GM12878 (cell line): ENCODE results near the gene B9D2. TPM values are rescaled to one million over a fixed set of nuclear protein-coding genes. Genes with fewer than 3 reads are reported as not detected.

Experiments
- ATAC-seq: fragments of 200-7000 bp; cut with Tn5 transposase; 3 replicates; pipeline ENCODE4 v1.9.1; 2020; ENCODE audit warnings: mild to moderate bottlenecking, moderate library complexity
- BruUV-seq: library from RNA; stranded (reverse); fragments of 400-500 nt; replicated peaks from 2 replicates; lab custom pipeline; 2021; lab: Mats Ljungman, UMichigan
- CTCF ChIA-PET: fragments of 300-600 bp; sonication (Branson Sonifier 250); formaldehyde crosslinking; extraction: SDS; loops from one replicate; lab custom pipeline; 2021; ENCODE audit warnings: inconsistent platforms; lab: Yijun Ruan, JAX
- POLR2A ChIA-PET: fragments of 350-600 bp; formaldehyde crosslinking; extraction: SDS; loops from one replicate; lab custom pipeline; 2021; ENCODE audit warnings: inconsistent platforms; lab: Charles Lee
- RAD21 ChIA-PET: fragments of 300-600 bp; sonication (Branson Sonifier 250); formaldehyde crosslinking; loops from one replicate; lab custom pipeline; 2023; ENCODE audit warnings: antibody characterized with exemption; ENCODE audit not compliant: unreplicated experiment; lab: Charles Lee
- SMC1A ChIA-PET: fragments of 300-600 bp; sonication (Branson Sonifier 250); formaldehyde crosslinking; loops from one replicate; lab custom pipeline; 2023; ENCODE audit not compliant: unreplicated experiment, uncharacterized antibody; lab: Charles Lee
- DNase-seq: peaks from one replicate; pipeline ENCODE4 v3.0.0-alpha.2; 2011; ENCODE audit warnings: low read depth, low spot score
- FAIRE-seq: peaks from 3 replicates; lab custom pipeline; 2011; peaks lifted over from hg19 to GRCh38; lab: Jason Lieb, UNC
- H2AFZ ChIP-seq: 2 replicates; pipeline ENCODE4 v1.6.0; 2011; ENCODE audit warnings: low read depth, low read length, control low read depth; ENCODE audit not compliant: control insufficient read depth
- H3K27ac ChIP-seq: 2 replicates; pipeline ENCODE4 v1.5.1; 2011; ENCODE audit warnings: control low read depth; ENCODE audit not compliant: control insufficient read depth, insufficient read depth
- H3K27me3 ChIP-seq, 2 experiments: replicated peaks in 1 of 2; 2 replicates each; pipeline versions ENCODE4 v1.6.0 to v1.6.1; 2011; ENCODE audit warnings: low read length in 1 of 2; ENCODE audit not compliant: control insufficient read depth in 2 of 2, insufficient read depth in 2 of 2
- H3K36me3 ChIP-seq, 2 experiments: 2 replicates each; pipeline ENCODE4 v1.5.1; 2011; ENCODE audit warnings: low read length in 1 of 2; ENCODE audit not compliant: control insufficient read depth in 2 of 2, insufficient read depth in 2 of 2
- H3K4me1 ChIP-seq: 2 replicates; pipeline ENCODE4 v1.6.1; 2011; ENCODE audit warnings: mild to moderate bottlenecking, low read length, moderate library complexity, mixed read lengths; ENCODE audit not compliant: control insufficient read depth, insufficient read depth
- H3K4me2 ChIP-seq: 2 replicates; pipeline ENCODE4 v1.6.0; 2011; ENCODE audit warnings: control low read depth; ENCODE audit not compliant: control insufficient read depth, insufficient read depth
- H3K4me3 ChIP-seq: fragments of 200-600 bp; sonication (generic); 2 replicates; pipeline ENCODE4 v1.5.1; 2016
- H3K79me2 ChIP-seq: 2 replicates; pipeline ENCODE4 v1.6.0; 2011; ENCODE audit warnings: low read length; ENCODE audit not compliant: control insufficient read depth, insufficient read depth
- H3K9ac ChIP-seq: 2 replicates; pipeline ENCODE4 v1.8.0; 2011; ENCODE audit warnings: low read length, control low read depth, mixed read lengths; ENCODE audit not compliant: control insufficient read depth, insufficient read depth
- H3K9me3 ChIP-seq: replicated peaks from 3 replicates; pipeline ENCODE4 v1.5.1; 2011; ENCODE audit warnings: mild to moderate bottlenecking, low read length; ENCODE audit not compliant: control insufficient read depth, insufficient read depth
- H4K20me1 ChIP-seq: 2 replicates; pipeline ENCODE4 v1.6.0; 2011; ENCODE audit not compliant: control insufficient read depth, insufficient read depth
- CEBPB ChIP-seq, 2 experiments: fragments of 150-350 bp in 1 of 2; IDR thresholded peaks; 2 replicates each; pipeline ENCODE4 v1.6.1; 2012 to 2014; ENCODE audit warnings: low read depth in 2 of 2, low read length in 2 of 2, borderline replicate concordance in 1 of 2, inconsistent platforms in 1 of 2
- FOS ChIP-seq: IDR thresholded peaks from 3 replicates; pipeline ENCODE4 v1.6.1; 2011; ENCODE audit warnings: borderline replicate concordance; ENCODE audit not compliant: insufficient read length; ENCODE audit errors: extremely low read depth
- FOXM1 ChIP-seq: IDR thresholded peaks from 2 replicates; pipeline ENCODE4 v1.6.1; 2012; ENCODE audit warnings: low read depth, mild to moderate bottlenecking, inconsistent platforms, low read length, moderate library complexity
- GATAD2B ChIP-seq: fragments of 450-650 bp; conservative IDR thresholded peaks from 2 replicates; pipeline ENCODE4 v1.6.1; 2017; ENCODE audit warnings: low read depth, mild to moderate bottlenecking, moderate library complexity
- HDAC2 ChIP-seq: fragments of 200-600 bp; sonication (generic); IDR thresholded peaks from 2 replicates; pipeline ENCODE4 v1.6.1; 2017
- NBN ChIP-seq: fragments of 450-650 bp; IDR thresholded peaks from 2 replicates; pipeline ENCODE4 v1.6.1; 2016
- NFXL1 ChIP-seq: fragments of 450-650 bp; IDR thresholded peaks from 2 replicates; pipeline ENCODE4 v1.6.1; 2017; ENCODE audit warnings: antibody characterized with exemption, mild to moderate bottlenecking, borderline replicate concordance
- NR2C1 ChIP-seq: fragments of 450-650 bp; IDR thresholded peaks from 2 replicates; pipeline ENCODE4 v1.6.1; 2017; ENCODE audit warnings: antibody characterized with exemption, mild to moderate bottlenecking, moderate library complexity
- NR2C2 ChIP-seq: IDR thresholded peaks from 2 replicates; pipeline ENCODE4 v1.6.1; 2011; ENCODE audit warnings: borderline replicate concordance, low read depth; ENCODE audit not compliant: control insufficient read depth, insufficient read length
- PML ChIP-seq: IDR thresholded peaks from 2 replicates; pipeline ENCODE4 v1.6.1; 2012; ENCODE audit warnings: low read length, inconsistent platforms
- SMC3 ChIP-seq: IDR thresholded peaks from 2 replicates; pipeline ENCODE4 v1.6.1; 2011; ENCODE audit warnings: low read length, improper control_type of control experiment, borderline replicate concordance
- SREBF1 ChIP-seq: IDR thresholded peaks from 2 replicates; pipeline ENCODE4 v1.6.1; 2012; ENCODE audit warnings: mild to moderate bottlenecking, low read length
- TAF1 ChIP-seq: IDR thresholded peaks from 2 replicates; pipeline ENCODE4 v1.6.1; 2011; ENCODE audit warnings: mild to moderate bottlenecking, low read depth, low read length, borderline replicate concordance
- ZNF24 ChIP-seq: fragments of 450-650 bp; IDR thresholded peaks from 2 replicates; pipeline ENCODE4 v1.6.1; 2017; ENCODE audit warnings: antibody characterized with exemption, mild to moderate bottlenecking
- WGBS: methylation state at CpG from one replicate; pipeline ENCODE4 v1.1.6; 2016; ENCODE audit warnings: low lambda C conversion rate; ENCODE audit not compliant: insufficient replicate concordance, insufficient coverage; ENCODE audit errors: missing lambda C conversion rate; 5-methylcytosine and 5-hydroxymethylcytosine counted together
- in situ Hi-C: fragments of 300-500 bp; cut with MboI; formaldehyde crosslinking; loops from 9 replicates; pipeline ENCODE4 v1.14.3; 2018; ENCODE audit warnings: mixed read lengths
- intact Hi-C: fragments of 100-400 bp; cut with micrococcal nuclease; formaldehyde crosslinking; loops from one replicate; pipeline ENCODE4 v1.14.2; 2022; ENCODE audit not compliant: unreplicated experiment
- polyA plus RNA-seq, 11 experiments: library from polyadenylated mRNA; depleted of rRNA in 4 of 11; unstranded in 6 of 11; stranded (reverse) in 5 of 11; fragments of >200 nt; fragmentation: Nextera tagmentation in 4 of 11; fragmentation: Illumina TruSeq in 1 of 11; extraction: Ambion mirVana in 4 of 11; extraction: Trizol in 1 of 11; gene quantifications; 1 replicate in 1 of 11; 2 replicates in 10 of 11; pipeline versions ENCODE4 v1.2.1 to v1.2.3, GENCODE V29; 2011 to 2016; ENCODE audit warnings: inconsistent platforms in 2 of 11, missing spikeins in 2 of 11, low read depth in 1 of 11
- total RNA-seq, 4 experiments: library from RNA; depleted of rRNA in 3 of 4; stranded (reverse); fragments of >200 nt in 3 of 4; fragmentation: Illumina TruSeq in 1 of 4; extraction: Trizol in 1 of 4; gene quantifications; 2 replicates each; pipeline versions ENCODE4 v1.2.1 to v1.2.3, GENCODE V29; 2013 to 2021
- TF ChIP-seq, protein P1 (sequence below): fragments of 150-350 bp; IDR thresholded peaks from 2 replicates; pipeline ENCODE4 v1.6.1; 2014; ENCODE audit warnings: mild to moderate bottlenecking, low read depth, low read length
- TF ChIP-seq, protein P2 (sequence below): IDR thresholded peaks from 2 replicates; pipeline ENCODE4 v1.6.1; 2011; ENCODE audit warnings: low read depth, low read length, improper control_type of control experiment, borderline replicate concordance
- TF ChIP-seq, protein P3 (sequence below): fragments of 450-650 bp; IDR thresholded peaks from 2 replicates; pipeline ENCODE4 v1.6.1; 2017; ENCODE audit warnings: mild to moderate bottlenecking

The B9D2 gene
- total and polyA plus RNA-seq, 10 of the 15 experiments (the other 5 are each of a cell fraction or from before 2014, with no cell fraction given) = 2.4 to 12.4 (median 5.0) TPM

DNA sequence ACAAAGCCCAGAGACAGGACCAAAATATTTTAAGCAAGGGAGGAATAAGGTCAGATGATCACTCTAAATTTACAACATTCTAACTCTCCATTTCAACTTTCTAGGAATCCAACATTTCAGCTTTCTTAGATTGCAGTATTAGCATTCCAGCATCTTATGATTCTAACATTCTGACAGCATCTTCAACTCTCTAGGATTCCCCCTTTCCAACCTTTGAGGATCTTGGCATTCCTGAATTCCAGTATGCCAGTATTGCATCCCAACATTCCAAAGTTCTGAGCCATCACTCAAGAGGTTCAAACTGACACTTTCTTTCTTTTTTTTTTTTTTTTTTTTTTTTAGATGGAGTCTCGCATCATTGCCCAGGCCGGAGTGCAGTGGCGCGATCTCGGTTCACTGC is 24.0 kb downstream of the B9D2 start:
- POLR2A ChIA-PET = interaction anchor here (0.7 kb wide), 1 partner anchor 565 kb away, joined by 3 read pairs; no protein-coding TSS in a partner anchor
- 100% methylated on average over 4 of the region's 5 CpGs for WGBS

More for the DNA sequence above, 24.0 kb downstream of the B9D2 start:
- DNase-seq (no peak), ATAC-seq (no peak), FAIRE-seq (no peak)
- intact Hi-C loops = no loop called here
- Histone ChIP-seq H3K4me3 (no peak overlapping the region), H3K9me3 (no peaks in the 10 kb centered on the region), H3K9ac (no peak overlapping the region), H3K4me1 (peaks cover 7% of the 10 kb centered on the region), H3K79me2 (peaks cover 1% of the 10 kb centered on the region), H3K4me2 (no peak overlapping the region), H2AFZ (no peak overlapping the region), H3K27me3 (no peaks in the 10 kb centered on the region), H3K36me3 (peaks cover 16 to 30% of the 10 kb centered on the region in 2 experiments; a peak in 3 of 4 replicates), H3K27ac (no peak overlapping the region), H4K20me1 (no peaks in the 10 kb centered on the region)
- TSS peak; percentile 85 for BruUV-seq
- ChIA-PET CTCF (no interaction called here), RAD21 (interaction anchor here (0.8 kb wide), 1 partner anchor 9 kb away, joined by 3 read pairs; no protein-coding TSS in a partner anchor), SMC1A (no interaction called here)
- in situ Hi-C loops = no loop called here
- TF ChIP-seq NR2C2 (no peak), CEBPB (IDR thresholded peaks at IDR 0.05; ENCODE audit: borderline replicate concordance in 1 of 2, low read depth in 2 of 2, low read length in 2 of 2) (no peak), FOXM1 (no peak), ZNF24 (no peak), NBN (no peak), FOS (no peak), TAF1 (no peak), SREBF1 (no peak), SMC3 (no peak), NFXL1 (no peak), GATAD2B (no peak), NR2C1 (no peak), HDAC2 (no peak), PML (no peak)
- TF ChIP-seq, protein P1, sequence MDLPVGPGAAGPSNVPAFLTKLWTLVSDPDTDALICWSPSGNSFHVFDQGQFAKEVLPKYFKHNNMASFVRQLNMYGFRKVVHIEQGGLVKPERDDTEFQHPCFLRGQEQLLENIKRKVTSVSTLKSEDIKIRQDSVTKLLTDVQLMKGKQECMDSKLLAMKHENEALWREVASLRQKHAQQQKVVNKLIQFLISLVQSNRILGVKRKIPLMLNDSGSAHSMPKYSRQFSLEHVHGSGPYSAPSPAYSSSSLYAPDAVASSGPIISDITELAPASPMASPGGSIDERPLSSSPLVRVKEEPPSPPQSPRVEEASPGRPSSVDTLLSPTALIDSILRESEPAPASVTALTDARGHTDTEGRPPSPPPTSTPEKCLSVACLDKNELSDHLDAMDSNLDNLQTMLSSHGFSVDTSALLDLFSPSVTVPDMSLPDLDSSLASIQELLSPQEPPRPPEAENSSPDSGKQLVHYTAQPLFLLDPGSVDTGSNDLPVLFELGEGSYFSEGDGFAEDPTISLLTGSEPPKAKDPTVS = no peak
- TF ChIP-seq, protein P2, sequence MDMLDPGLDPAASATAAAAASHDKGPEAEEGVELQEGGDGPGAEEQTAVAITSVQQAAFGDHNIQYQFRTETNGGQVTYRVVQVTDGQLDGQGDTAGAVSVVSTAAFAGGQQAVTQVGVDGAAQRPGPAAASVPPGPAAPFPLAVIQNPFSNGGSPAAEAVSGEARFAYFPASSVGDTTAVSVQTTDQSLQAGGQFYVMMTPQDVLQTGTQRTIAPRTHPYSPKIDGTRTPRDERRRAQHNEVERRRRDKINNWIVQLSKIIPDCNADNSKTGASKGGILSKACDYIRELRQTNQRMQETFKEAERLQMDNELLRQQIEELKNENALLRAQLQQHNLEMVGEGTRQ = no peak
- TF ChIP-seq, protein P3, sequence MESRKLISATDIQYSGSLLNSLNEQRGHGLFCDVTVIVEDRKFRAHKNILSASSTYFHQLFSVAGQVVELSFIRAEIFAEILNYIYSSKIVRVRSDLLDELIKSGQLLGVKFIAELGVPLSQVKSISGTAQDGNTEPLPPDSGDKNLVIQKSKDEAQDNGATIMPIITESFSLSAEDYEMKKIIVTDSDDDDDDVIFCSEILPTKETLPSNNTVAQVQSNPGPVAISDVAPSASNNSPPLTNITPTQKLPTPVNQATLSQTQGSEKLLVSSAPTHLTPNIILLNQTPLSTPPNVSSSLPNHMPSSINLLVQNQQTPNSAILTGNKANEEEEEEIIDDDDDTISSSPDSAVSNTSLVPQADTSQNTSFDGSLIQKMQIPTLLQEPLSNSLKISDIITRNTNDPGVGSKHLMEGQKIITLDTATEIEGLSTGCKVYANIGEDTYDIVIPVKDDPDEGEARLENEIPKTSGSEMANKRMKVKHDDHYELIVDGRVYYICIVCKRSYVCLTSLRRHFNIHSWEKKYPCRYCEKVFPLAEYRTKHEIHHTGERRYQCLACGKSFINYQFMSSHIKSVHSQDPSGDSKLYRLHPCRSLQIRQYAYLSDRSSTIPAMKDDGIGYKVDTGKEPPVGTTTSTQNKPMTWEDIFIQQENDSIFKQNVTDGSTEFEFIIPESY = no peak
